Natural killer cell (primary cell): Measurements from ENCODE around the gene CDH23. TPM values are rescaled to one million over a fixed set of nuclear protein-coding genes. Genes with fewer than 3 reads are reported as not detected.

Experiments
- ATAC-seq, 3 donors: fragments of 150-1000 bp in 2 of 3; fragments of 200-7000 bp in 1 of 3; cut with Tn5 transposase; 1 replicate in 1 of 3; 2 replicates in 2 of 3; pipeline ENCODE4 v1.10.0; 2021; ENCODE audit warnings: mild to moderate bottlenecking in 2 of 3, moderate library complexity in 2 of 3
- DNase-seq, 2 donors: peaks; one replicate each; pipeline versions ENCODE4 v3.0.0 to v3.0.0-alpha.2; 2013 to 2021; ENCODE audit warnings: mixed read lengths in 1 of 2
- H3K27ac ChIP-seq: one replicate; pipeline ENCODE4 v1.5.1; 2013; ENCODE audit warnings: mild to moderate bottlenecking, low read length
- H3K27me3 ChIP-seq: one replicate; pipeline ENCODE4 v1.6.1; 2013; ENCODE audit warnings: low read length; ENCODE audit not compliant: control insufficient read depth, insufficient read depth
- H3K36me3 ChIP-seq: one replicate; pipeline ENCODE4 v1.6.1; 2013; ENCODE audit warnings: low read length; ENCODE audit not compliant: control insufficient read depth, insufficient read depth
- H3K4me1 ChIP-seq: one replicate; pipeline ENCODE4 v1.6.1; 2013; ENCODE audit warnings: low read length; ENCODE audit not compliant: control insufficient read depth, insufficient read depth
- H3K4me3 ChIP-seq: one replicate; pipeline ENCODE4 v1.5.1; 2013; ENCODE audit warnings: low read length
- H3K9me3 ChIP-seq: one replicate; pipeline ENCODE4 v1.6.1; 2013; ENCODE audit warnings: low read length; ENCODE audit not compliant: control insufficient read depth, insufficient read depth
- H3K27ac Mint-ChIP-seq, 2 donors: one replicate each; pipeline ENCODE4 v1.8.0; 2022; ENCODE audit warnings: mild to moderate bottlenecking in 2 of 2, mixed read lengths in 2 of 2, moderate library complexity in 1 of 2
- H3K27me3 Mint-ChIP-seq, 2 donors: one replicate each; pipeline ENCODE4 v1.8.0; 2022; ENCODE audit warnings: low read depth in 2 of 2, mixed read lengths in 2 of 2
- H3K36me3 Mint-ChIP-seq: one replicate; pipeline ENCODE4 v1.8.0; 2022; ENCODE audit warnings: mixed read lengths
- H3K4me1 Mint-ChIP-seq, 2 donors: one replicate each; pipeline ENCODE4 v1.8.0; 2022; ENCODE audit warnings: mixed read lengths in 2 of 2
- H3K4me3 Mint-ChIP-seq: one replicate; pipeline ENCODE4 v1.8.0; 2022; ENCODE audit warnings: mild to moderate bottlenecking, moderate library complexity, mixed read lengths
- H3K9me3 Mint-ChIP-seq, 2 donors: one replicate each; pipeline ENCODE4 v1.8.0; 2022; ENCODE audit warnings: mixed read lengths in 2 of 2
- CTCF ChIP-seq: fragments of 200-600 bp; IDR thresholded peaks from one replicate; pipeline ENCODE4 v1.8.0; 2022; ENCODE audit warnings: antibody characterized with exemption
- WGBS: methylation state at CpG from one replicate; pipeline ENCODE4 v1.1.7; 2013; ENCODE audit warnings: missing lambda C conversion rate; ENCODE audit not compliant: insufficient coverage; 5-methylcytosine and 5-hydroxymethylcytosine counted together
- intact Hi-C: fragments of 100-400 bp; cut with micrococcal nuclease; formaldehyde crosslinking; loops from one replicate; pipeline ENCODE4 v1.14.2; 2022
- total RNA-seq, 4 donors: library from RNA; stranded (reverse); fragments of 120-200 nt in 1 of 4; gene quantifications; one replicate each; pipeline versions ENCODE4 v1.2.3 to v1.2.4, GENCODE V29; 2013 to 2022

CDH23 gene
- total RNA-seq, 3 donors from 2014 or later (not counting 1 experiment from before 2014, with no cell fraction given), result 1.2 to 6.0 (median 4.3) TPM

GRCh38 chr10:71526653-71527052 lies 129.9 kb downstream of the CDH23 start:
- ATAC-seq, result no peak

GRCh38 chr10:71527135-71527534 lies 130.4 kb downstream of the CDH23 start:
- Mint-ChIP-seq H3K27me3 (peaks cover 11 to 14% of the 10 kb centered on the region in 2 donors), H3K27ac (no peak overlapping the region), H3K4me3 (no peak overlapping the region), H3K4me1 (peaks cover 0 to 6% of the 10 kb centered on the region in 2 donors), H3K36me3 (no peaks in the 10 kb centered on the region), H3K9me3 (peaks cover 2% of the 10 kb centered on the region in 2 donors)
- ATAC-seq (no peak), DNase-seq (no peak)
- no peak overlapping the region for H3K27ac ChIP-seq
- no peak for TF ChIP-seq CTCF
- H3K4me3 ChIP-seq, result no peak overlapping the region
- H3K27me3 ChIP-seq, result no peaks in the 10 kb centered on the region
- intact Hi-C loops, result no loop called here
- 82% methylated on average over 12 of the region's 12 CpGs for WGBS
- H3K4me1 ChIP-seq, result no peaks in the 10 kb centered on the region
- no peaks in the 10 kb centered on the region for H3K36me3 ChIP-seq
- H3K9me3 ChIP-seq, result no peaks in the 10 kb centered on the region

More at GRCh38 chr10:71526653-71527052, 129.9 kb downstream of the CDH23 start:
- Mint-ChIP-seq H3K4me1 (peaks cover 0 to 3% of the 10 kb centered on the region in 2 donors), H3K36me3 (no peaks in the 10 kb centered on the region), H3K4me3 (no peak overlapping the region), H3K27ac (no peak overlapping the region), H3K9me3 (peaks cover under 1 to 1% of the 10 kb centered on the region in 2 donors), H3K27me3 (peaks cover 11 to 14% of the 10 kb centered on the region in 2 donors)
- no peak for DNase-seq
- no peak overlapping the region for H3K4me3 ChIP-seq
- no peaks in the 10 kb centered on the region for H3K9me3 ChIP-seq
- H3K27ac ChIP-seq, result no peak overlapping the region
- no peak for TF ChIP-seq CTCF
- intact Hi-C loops, result no loop called here
- H3K27me3 ChIP-seq, result no peaks in the 10 kb centered on the region
- 76% methylated on average over 11 of the region's 11 CpGs for WGBS
- H3K36me3 ChIP-seq, result no peaks in the 10 kb centered on the region
- no peaks in the 10 kb centered on the region for H3K4me1 ChIP-seq

- Histone ChIP-seq H3K9me3 (no peaks in the 10 kb centered on the region), H3K4me3 (no peak overlapping the region), H3K4me1 (no peaks in the 10 kb centered on the region), H3K27ac (no peak overlapping the region), H3K27me3 (no peaks in the 10 kb centered on the region), H3K36me3 (no peaks in the 10 kb centered on the region)
- Mint-ChIP-seq H3K27ac (no peak overlapping the region), H3K4me1 (peaks cover 0 to 6% of the 10 kb centered on the region in 2 donors), H3K9me3 (peaks cover 2% of the 10 kb centered on the region in 2 donors), H3K27me3 (peaks cover 6 to 10% of the 10 kb centered on the region in 2 donors), H3K4me3 (no peak overlapping the region), H3K36me3 (no peaks in the 10 kb centered on the region)
- intact Hi-C loops, result no loop called here
- DNase-seq (no peak), ATAC-seq (no peak)
- no peak for TF ChIP-seq CTCF
- WGBS, result 82% methylated on average over 17 of the region's 17 CpGs
Measured at GRCh38 chr10:71528371-71529206, 131.9 kb downstream of the CDH23 start.
